ENCODE measurements around the gene GNAS.

- TF ChIP-seq CTCF (IDR thresholded peaks at IDR 0.05) = no peak
- TF ChIP-seq POLR2A (IDR thresholded peaks at IDR 0.05; ENCODE audit: low read depth) = no peak
- no peak for TF ChIP-seq EP300 (IDR thresholded peaks at IDR 0.05)
- TF ChIP-seq POLR2AphosphoS5 (IDR thresholded peaks at IDR 0.05) = no peak
Observed at GRCh38 chr20:58825450-58825849, 27.1 kb upstream of the GNAS start.
